GM03348 (cell line): ENCODE results near the gene IFIH1.
A peak's percentile ranks its signal among the peaks of the same experiment; 100 is the strongest.

Experiments
- DNase-seq: peaks from one replicate; pipeline ENCODE4 v3.0.0; 2012; ENCODE audit warnings: low spot score

The IFIH1 gene

GRCh38 chr2:162257425-162257824 is 61.1 kb downstream of the IFIH1 start:
- peak; percentile 37 for DNase-seq

GRCh38 chr2:162256591-162256991 is 61.9 kb downstream of the IFIH1 start:
- DNase-seq = peak; percentile 59

- DNase-seq = no peak
Measured at GRCh38 chr2:162254236-162254871, 64.1 kb downstream of the IFIH1 start.

GRCh38 chr2:162253435-162253834 is 65.0 kb downstream of the IFIH1 start:
- DNase-seq = no peak

GRCh38 chr2:162252153-162252552 is 66.3 kb downstream of the IFIH1 start:
- no peak for DNase-seq

- no peak for DNase-seq
Measured at GRCh38 chr2:162245781-162246180, 72.7 kb downstream of the IFIH1 start.

- DNase-seq = no peak
Measured at GRCh38 chr2:162245061-162245460, 73.4 kb downstream of the IFIH1 start.

- DNase-seq = peak; percentile 62
Measured at GRCh38 chr2:162244541-162245031, 73.9 kb downstream of the IFIH1 start.

- no peak for DNase-seq
Measured at GRCh38 chr2:162243715-162244114, 74.8 kb downstream of the IFIH1 start.

GRCh38 chr2:162243294-162243693 is 75.2 kb downstream of the IFIH1 start, which contains the start of gene FAP:
Gene FAP (minus strand): TSS chr2:162243445. CDS start chr2:162243327, 118 bp downstream.
- peak; percentile 36 for DNase-seq

GRCh38 chr2:162242586-162243280 is 75.8 kb downstream of the IFIH1 start:
- peak; percentile 36 for DNase-seq

- no peak for DNase-seq
Measured at GRCh38 chr2:162241571-162241970, 76.9 kb downstream of the IFIH1 start.

- DNase-seq = no peak
Measured at GRCh38 chr2:162234620-162235462, 83.6 kb downstream of the IFIH1 start.

- DNase-seq = peak; percentile 68
Measured at GRCh38 chr2:162233197-162233596, 85.3 kb downstream of the IFIH1 start.

GRCh38 chr2:162232671-162233070 is 85.8 kb downstream of the IFIH1 start:
- DNase-seq = no peak

GRCh38 chr2:162232027-162232426 is 86.5 kb downstream of the IFIH1 start:
- no peak for DNase-seq

GRCh38 chr2:162230761-162231160 is 87.7 kb downstream of the IFIH1 start:
- DNase-seq = no peak

GRCh38 chr2:162226836-162227235 is 91.6 kb downstream of the IFIH1 start:
- DNase-seq = no peak

- DNase-seq = peak; percentile 71
Measured at GRCh38 chr2:162221064-162221463, 97.4 kb downstream of the IFIH1 start.

GRCh38 chr2:162220368-162220767 is 98.1 kb downstream of the IFIH1 start:
- no peak for DNase-seq

- DNase-seq = no peak
Measured at GRCh38 chr2:162219426-162219825, 99.1 kb downstream of the IFIH1 start.

- DNase-seq = peak; percentile 47
Measured at GRCh38 chr2:162217598-162217997, 100.9 kb downstream of the IFIH1 start.
